DMS114 treated with DMSO at 0.1 percent for 48 hours (cell line): Measurements from ENCODE around the gene VPS13C.
"Not testable (repeated sequence)": the region's sequence is repeated elsewhere in the genome, so short reads cannot be mapped to it uniquely, and the experiment has no call there.

ENCODE experiments used
- DNase-seq: peaks from one replicate; lab custom pipeline; 2025; ENCODE audit not compliant: unreplicated experiment; lab: John Stamatoyannopoulos, UW

VPS13C gene

DNA sequence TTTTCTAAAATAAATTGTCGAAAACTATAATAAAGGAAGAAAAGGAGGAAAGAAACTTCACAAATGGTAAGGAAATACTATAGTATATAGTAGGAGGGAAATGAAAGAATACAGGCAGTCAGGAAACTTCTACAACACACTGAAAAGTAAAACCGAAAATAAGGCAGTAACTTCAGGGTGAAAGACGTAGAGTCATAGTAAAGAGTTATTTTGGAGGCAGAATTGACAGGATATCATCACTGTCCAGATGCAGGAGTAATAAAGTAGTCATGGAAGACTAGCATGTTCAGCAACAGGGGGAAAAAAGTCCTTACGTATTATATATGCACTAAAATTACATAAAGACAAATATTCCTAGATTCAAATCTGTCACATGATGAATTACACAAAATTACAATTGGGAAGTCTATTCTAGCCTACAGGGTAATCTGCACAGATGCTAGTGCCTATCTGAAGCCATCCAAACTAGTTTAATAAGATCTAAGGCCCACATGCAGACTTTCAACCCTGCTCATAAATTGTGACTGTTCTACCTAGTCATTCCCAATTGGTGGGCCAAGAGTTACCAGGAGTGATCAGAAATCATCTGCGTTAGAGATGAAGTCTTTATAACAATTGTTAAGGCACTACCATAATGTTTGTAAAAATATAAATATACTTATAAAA, 14.0 kb downstream of the VPS13C start:
- DNase-seq = no peak

DNA sequence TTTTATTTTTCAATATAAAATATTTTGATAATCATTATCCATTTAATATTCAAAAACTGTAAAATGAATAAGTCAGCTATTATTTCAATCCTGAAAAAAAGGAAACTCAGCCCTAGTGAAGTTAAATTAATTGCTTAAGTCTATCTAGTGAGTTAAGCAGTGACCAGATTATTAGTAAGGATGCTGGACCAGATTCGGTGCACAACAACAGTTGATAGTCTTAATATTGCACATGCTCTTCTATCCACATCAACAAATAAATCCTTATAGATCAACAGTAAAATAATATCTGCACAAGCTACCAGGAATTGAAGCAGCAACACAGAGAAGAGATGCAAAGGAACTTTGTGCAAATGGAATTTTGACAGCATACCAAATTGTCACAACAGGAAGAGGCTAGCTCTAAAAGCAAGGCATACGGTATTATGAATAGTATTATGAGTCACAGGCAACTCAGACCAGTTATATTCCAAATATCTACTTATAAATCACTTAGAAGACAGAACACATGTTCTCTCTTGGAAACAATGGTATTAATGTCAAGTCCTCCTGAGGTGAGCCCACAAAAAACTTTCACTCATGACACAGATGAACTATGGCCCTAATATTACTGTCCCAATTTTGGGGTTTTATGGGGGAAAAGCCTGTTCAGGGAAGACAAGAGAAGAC, 24.9 kb downstream of the VPS13C start:
- no peak for DNase-seq

DNA sequence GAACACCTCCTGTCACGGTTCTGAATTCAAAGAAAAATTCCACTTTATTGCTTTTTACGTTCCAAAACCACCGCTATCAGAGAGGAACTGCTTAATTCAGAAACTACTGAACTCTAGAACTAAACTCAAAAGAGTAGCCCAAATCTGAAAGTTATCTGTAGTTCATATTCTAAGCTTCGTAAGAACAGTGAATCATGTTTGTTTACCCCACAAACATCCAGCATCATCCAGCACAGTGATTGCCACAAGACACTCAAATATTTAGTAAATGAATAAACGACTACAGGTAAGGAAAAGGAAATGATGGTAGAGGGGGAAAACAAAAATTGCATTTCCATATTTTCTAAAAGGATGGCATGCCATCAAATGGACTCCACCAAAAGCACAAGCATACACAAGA, 32.3 kb downstream of the VPS13C start:
- DNase-seq = no peak

DNA sequence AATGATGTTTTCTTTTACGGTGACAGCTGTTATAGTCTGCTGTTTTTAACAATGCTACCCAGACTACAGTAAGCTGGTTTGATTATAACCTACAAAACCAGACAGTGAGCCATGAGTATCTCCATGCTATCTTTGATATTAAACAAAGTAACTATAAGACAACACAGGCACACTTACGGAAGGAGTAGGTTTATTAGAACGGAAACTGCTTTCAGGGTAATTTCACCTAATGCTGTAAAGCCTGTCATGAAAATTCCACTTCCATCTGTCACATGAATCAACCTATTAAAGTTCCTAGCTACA, 33.0 kb downstream of the VPS13C start:
- no peak for DNase-seq

DNA sequence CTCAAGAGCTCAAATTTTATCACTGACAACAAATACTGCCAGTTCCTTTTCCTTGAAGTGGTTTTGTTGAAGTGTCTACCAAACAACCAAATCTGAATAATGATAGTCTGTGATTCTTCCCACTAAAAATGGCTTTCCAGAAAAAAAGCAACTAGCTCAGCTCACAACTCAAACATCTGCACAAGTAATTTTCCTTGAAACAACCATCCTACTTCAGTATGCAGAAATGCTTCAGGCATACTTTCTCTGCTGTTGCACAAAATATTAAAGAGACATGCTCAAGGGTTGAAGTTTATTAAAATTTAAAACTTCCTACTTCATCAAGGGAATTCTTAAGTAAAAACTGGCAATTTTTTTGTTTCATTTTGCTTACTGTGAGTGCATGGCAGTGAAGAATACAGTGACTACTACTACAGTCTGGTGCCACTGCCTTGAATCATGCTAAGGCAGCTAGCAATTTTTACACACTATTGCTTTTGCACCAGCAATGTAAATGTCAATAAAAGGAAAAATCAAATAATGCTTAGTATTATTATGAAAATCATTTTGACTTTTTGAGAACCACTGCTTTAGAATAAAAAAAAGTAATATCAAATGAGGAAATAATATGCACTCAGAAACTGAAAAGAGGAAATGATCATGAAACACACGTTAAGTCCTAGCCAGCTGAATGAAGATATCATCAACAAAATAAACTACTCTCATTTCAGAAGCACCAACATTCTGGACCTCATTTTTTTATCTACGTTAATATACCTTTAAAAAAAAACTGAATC, 33.6 kb downstream of the VPS13C start:
- no peak for DNase-seq

DNA sequence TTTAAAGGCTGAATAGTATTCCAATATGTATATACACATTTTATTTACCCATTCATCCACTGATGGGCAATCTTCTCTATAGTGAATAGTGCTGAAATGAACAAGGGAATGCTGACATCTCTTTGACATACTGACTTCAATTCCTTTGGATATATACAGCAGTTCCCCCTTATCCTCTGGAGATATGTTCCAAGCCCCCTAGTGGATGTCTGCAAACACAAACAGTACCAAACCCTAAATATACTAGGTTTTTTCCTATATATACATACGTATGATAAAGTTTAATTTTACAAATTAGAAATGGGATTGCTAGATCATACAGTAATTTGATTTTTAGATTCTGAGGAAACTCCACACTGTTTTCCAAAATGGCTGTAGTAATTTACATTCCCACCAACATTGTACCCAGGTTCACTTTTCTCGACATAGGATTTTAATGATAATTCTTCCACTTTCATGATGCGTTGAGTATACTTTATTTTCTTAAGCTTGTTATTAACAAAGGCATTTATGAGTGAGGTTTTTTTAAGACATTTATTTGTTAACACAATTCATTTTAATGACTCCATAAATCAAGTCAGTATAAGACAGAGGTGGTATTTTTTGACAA, 38.2 kb downstream of the VPS13C start:
- DNase-seq = no peak

DNA sequence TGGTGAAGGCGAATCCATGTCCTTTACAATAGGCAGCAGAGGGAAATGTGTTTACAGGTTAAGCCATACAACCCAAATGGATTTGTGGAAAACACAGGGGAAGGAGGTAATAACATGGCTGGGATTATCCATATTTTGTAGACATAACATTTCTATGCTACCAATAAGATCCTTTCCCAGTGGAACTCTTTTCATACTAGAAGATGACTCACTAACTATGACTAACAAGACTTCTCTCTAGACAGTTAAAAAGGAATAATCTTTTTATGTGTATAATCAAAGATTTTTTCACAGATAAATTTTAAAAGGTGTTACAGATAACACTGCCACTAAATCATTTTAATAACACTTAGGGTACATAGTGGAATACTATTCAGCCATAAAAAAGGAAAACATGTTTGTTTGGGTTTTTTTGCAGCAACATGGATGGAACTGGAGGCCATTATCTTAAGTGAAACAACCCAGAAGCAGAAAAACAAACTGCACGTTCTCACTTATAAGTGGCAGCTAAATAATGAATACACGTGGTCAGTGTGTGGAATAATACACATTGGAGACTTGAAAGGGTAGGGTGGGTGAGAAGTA, 39.6 kb downstream of the VPS13C start:
- no peak for DNase-seq

DNA sequence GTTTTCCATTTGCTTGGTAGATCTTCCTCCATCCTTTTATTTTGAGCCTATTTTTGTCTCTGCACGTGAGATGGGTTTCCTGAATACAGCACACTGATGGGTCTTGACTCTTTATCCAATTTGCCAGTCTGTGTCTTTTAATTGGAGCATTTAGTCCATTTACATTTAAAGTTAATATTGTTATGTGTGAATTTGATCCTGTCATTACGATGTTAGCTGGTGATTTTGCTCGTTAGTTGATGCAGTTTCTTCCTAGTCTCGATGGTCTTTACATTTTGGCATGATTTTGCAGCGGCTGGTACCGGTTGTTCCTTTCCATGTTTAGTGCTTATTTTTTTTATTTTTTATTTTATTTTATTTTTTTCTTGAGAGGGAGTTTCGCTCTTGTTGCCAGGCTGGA, 54.9 kb downstream of the VPS13C start:
- DNase-seq = not testable (repeated sequence)

DNA sequence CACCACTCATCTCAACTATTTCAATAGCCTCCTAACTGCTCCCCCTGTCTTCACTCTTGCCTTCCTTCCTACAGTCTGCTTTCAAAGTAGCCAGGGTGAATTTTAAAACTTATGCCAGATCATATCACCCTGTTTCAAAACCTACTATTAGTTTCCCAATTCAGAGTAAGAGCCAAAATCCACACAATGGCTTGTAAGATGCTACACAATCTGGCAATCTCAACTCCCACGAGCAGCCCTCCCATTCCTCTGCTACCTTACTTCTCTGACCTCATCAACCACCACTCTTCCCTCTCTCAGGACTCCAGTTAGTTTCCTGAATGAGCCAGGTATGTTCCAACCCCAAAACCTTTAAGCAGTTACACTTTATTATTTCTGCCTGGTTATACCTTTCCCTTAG, 62.5 kb downstream of the VPS13C start:
- no peak for DNase-seq

DNA sequence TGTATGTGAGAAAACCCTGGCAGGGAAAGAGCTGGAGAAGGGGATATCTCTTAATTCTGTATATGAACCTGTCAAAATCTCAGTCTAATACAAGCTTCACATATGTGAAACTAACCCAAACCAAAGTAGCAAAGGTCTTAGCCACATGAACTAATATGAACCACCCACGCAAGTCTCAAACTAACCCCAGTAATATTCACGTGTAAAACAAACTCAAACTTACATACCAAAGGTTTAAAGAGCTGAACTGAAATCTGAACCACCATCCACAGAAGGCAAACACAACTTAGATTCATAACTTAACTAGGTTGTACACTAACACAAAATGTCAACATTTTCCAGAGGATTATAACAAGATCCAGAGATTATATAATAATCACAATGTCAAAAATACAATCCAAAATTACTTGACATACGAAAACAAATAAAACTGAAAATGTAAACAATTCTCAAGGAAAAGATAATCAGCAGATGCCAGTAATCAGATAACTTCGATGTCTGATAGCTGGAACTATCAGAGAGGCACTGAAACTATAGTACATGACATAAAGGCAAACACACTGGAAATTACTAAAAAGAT, 64.1 kb downstream of the VPS13C start:
- no peak for DNase-seq

DNA sequence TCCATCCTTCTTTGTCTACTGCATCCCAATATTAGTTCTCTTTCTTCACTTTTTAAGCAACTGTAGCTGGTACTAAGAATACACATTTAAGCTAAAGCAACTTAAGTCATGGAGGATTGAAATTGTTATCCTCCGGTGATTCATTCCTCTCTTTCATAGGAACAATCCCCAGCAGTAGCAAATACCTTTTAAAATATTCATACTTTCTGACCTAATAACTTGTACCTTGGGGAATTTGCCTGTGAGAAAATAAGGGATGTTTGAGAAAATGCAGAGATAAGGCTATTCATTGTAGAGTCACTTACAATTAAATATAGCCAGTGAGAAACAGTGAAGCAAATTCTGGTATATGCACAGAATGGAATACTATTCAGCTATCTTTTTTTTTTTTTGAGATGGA, 66.0 kb downstream of the VPS13C start:
- DNase-seq = no peak

DNA sequence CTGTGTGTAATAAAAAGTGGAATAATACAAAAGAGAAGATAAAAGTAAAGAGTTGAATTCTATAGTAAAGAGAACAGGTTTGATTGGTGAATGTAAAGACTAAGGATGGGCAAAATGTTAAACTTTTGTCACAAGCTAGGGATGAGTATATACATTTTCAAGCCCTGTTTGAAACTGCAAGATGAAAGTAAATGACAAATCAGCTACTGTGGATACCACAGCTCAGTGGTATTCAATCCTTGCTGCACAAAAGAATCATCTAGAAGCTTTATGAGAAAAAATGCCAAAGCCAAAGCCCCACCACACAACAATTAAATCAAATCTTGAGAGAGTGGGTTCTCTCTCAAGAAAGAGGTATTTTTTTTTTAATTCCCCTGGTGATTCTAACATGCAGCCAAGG, 67.7 kb downstream of the VPS13C start:
- no peak for DNase-seq

DNA sequence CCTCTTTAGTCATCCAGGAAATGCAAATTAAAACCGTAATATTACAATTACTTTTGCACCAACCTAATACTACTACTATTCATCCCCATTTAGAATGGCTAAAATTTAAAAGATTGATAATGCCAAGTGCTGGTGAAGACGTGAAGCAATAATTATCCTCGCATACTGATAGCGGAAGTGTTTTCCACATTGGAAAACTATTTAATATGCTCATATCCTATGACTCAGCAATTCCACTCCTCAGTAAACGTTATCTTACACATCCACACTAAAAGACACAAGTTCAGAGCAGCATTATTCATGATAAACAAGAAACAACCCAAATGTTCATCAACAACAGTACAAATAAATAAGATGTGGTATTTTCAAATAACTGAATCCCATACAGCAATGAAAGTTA, 70.6 kb downstream of the VPS13C start:
- DNase-seq = no peak

DNA sequence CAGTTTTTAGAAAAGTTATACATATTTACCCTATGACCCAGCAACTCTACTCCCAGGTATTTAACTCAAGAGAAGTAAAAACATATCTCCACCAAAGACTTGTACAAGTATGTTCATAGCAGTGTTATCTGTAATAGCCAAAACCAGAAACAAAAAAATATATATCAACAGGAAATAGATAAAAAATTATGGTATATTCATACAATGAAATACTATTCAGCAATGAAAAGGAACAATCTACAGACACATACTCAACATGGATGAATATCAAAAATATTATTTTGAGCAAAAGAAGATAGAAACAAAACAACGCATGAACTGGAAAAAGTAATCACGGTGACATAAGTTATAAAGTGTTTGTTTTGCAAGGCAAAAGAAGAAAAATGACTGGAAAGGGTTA, 72.4 kb downstream of the VPS13C start:
- DNase-seq = no peak

DNA sequence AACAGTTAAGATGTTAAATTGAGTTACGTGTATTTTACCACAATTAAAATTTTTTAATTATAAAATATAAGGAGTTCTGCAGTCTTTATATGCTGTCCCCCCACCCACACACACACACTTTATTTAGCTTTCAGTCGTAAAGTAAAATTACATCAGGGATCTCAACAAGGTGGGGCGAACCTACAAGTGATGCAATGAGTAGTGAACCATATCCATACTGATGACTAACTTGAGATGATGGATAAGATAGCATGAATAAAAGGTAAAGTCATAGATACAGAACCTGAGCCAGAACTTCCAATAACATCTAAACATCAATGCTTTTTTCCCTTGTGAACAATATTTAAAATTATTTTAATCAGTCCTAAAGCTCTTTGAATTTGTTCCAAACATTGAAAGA, 77.2 kb downstream of the VPS13C start:
- no peak for DNase-seq

DNA sequence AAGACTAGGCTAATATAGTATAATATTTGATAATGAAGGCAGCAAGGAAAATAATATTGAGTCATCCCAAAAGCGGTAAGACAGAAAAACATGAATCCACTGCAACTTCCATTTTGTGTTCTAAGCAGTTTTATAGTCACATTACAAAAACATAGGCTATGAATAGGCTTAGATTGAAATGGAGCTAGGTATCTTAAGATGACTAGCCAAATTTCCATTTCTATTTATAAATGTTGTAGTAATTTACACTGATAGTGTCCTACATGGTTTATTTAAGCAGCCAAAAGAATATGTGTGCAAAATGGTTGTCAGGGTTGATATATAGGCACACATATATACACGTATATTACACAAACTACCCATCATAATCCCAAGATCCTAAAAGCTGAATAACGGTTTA, 82.0 kb downstream of the VPS13C start:
- DNase-seq = no peak

DNA sequence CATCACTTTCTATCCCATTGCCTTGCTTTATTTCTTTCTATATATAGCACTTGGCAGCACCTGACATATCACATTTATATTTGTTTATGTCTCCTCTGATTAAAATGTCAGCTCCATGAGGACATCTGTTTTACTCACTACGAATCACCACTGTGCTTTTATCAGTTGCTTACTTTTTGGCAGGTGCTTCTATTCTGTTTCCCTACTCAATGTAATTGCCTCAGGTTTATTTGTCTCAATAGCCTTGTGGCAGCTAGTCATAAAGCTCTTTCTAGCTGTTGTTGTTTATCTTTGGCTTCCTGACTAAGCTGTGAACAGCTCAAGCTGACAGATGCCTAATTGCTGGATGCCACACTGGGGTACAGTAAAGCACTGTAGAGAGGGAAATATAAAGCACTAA, 85.5 kb downstream of the VPS13C start:
- DNase-seq = no peak

DNA sequence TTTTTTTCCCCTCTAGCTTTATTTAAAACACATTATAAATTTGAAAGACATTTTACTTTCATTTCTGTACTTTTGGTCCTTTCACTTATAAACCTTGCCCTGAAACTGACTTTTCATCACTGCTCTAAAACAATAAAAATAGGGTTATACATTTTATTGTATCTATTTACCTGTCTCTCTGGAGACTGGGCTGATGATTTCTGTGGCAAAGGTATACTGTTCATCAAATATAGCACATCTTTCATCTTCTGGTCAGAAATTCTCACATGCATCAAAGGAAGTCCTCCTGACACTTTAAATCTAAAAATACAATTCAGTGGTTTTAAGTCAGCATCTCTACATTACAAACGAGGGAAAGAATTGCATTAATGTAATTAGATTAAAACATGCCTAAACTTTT, 86.1 kb downstream of the VPS13C start:
- DNase-seq = no peak

DNA sequence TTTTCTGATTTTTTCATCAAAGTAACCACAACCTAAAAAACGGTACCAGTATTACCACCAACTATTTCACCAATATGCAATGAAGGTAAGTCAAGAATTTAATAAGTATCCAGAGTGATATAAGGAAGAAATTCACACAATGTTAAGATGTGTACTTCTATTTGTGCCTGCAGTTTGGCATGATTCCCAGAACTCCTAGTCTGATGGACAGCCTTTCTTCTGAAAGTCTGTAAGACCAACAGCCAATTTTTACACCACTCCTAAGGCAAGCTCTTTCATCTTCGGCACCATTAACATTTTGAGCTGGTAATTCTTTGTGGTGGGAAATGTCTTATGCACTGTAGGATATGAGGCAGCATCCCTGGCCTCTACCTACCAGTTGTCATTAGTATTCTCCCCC, 108.3 kb downstream of the VPS13C start:
- no peak for DNase-seq

DNA sequence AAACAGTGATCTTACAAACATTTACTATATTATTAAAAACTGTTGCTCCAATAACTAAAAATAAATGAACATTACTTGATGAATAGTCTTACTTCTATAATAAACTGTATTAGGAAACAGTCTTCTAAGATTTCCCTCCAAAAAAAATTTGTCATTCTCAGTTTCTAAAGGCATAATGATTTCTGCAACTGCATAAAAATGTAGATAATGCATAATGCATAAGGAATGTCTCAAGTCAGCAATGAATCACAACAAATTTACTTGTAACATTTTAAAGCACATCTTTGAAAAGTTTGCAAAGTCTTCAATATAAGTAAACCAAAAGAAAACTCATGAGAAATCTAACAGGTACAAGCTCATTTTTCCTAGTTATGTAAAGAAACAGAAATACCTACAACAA, 113.5 kb downstream of the VPS13C start:
- DNase-seq = no peak

DNA sequence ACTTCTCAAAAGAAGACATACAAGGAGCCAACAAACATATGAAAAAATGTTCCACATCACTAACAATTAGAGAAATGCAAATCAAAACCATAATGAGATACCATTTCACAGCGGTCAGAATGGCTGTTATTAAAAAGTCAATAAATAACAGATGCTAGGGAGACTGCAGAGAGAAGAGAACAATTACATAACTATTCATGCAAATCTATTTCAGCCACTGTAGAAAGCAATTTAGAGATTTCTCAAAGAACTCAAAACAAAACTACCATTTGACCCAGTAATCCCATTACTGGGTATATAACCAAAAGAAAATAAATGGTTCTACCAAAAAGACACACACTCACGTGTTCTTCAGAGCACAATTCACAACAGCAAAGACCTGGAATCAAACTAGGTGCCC, 116.3 kb downstream of the VPS13C start:
- DNase-seq = no peak
